Vagina (tissue), 2 donors: Measurements from ENCODE around the gene ARID1A.

ENCODE experiments used
- CTCF ChIP-seq, 3 experiments: fragments of 450-650 bp in 2 of 3; fragments of 200-600 bp in 1 of 3; sonication (generic) in 1 of 3; IDR thresholded peaks; one replicate each; pipeline ENCODE4 v1.5.1; 2017 to 2019; ENCODE audit warnings: antibody characterized with exemption in 3 of 3, mild to moderate bottlenecking in 2 of 3, moderate library complexity in 2 of 3
- POLR2AphosphoS5 ChIP-seq, 2 donors: sonication (generic); formaldehyde crosslinking; IDR thresholded peaks; one replicate each; pipeline ENCODE4 v1.9.0; 2017; ENCODE audit warnings: antibody characterized with exemption in 2 of 2, mild to moderate bottlenecking in 2 of 2, low read depth in 1 of 2; ENCODE audit not compliant: insufficient read depth in 1 of 2

DNA sequence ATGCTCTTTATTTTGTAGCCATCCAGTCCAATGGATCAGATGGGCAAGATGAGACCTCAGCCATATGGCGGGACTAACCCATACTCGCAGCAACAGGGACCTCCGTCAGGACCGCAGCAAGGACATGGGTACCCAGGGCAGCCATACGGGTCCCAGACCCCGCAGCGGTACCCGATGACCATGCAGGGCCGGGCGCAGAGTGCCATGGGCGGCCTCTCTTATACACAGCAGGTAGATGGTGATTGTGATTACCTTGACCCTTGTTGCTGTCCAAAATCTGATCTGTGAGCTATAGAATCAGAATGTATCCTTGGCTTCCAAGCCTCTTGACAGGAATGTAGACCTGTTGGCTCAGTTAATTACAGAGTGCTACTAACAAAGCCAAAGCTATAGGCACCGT is 33.8 kb downstream of the ARID1A start:
- TF ChIP-seq POLR2AphosphoS5 (IDR thresholded peaks at IDR 0.05; ENCODE audit: insufficient read depth in 1 of 2, low read depth in 1 of 2) (no peak), CTCF (IDR thresholded peaks at IDR 0.05) (no peak)
